Stomach (tissue), 9 donors: ENCODE measurements around the gene CD69. TPM values are rescaled to one million over a fixed set of nuclear protein-coding genes. Genes with fewer than 3 reads are reported as not detected.

Source experiments
- DNase-seq, 2 donors: peaks; one replicate each; pipeline versions ENCODE4 v3.0.0 to v3.0.0-alpha.2; 2013 to 2019
- H3K27ac ChIP-seq, 5 donors: fragments of 200-600 bp in 4 of 5; sonication (generic) in 4 of 5; one replicate each; pipeline ENCODE4 v1.5.1; 2013 to 2019; ENCODE audit warnings: mild to moderate bottlenecking in 1 of 5, moderate library complexity in 1 of 5
- H3K27me3 ChIP-seq, 3 donors: fragments of 200-600 bp; sonication (generic); one replicate each; pipeline ENCODE4 v1.5.1; 2017 to 2019; ENCODE audit warnings: mixed run types in 1 of 3
- H3K36me3 ChIP-seq, 4 donors: fragments of 200-600 bp; sonication (generic); 1 replicate in 3 of 4; 2 replicates in 1 of 4; pipeline ENCODE4 v1.5.1; 2016 to 2019
- H3K4me1 ChIP-seq, 4 donors: fragments of 200-600 bp; sonication (generic); one replicate each; pipeline ENCODE4 v1.5.1; 2016 to 2019
- H3K4me3 ChIP-seq, 4 donors: fragments of 200-600 bp; sonication (generic) in 3 of 4; one replicate each; pipeline ENCODE4 v1.5.1; 2016 to 2019; ENCODE audit warnings: mild to moderate bottlenecking in 1 of 4
- H3K9me3 ChIP-seq, 4 donors: fragments of 200-600 bp; sonication (generic); one replicate each; pipeline ENCODE4 v1.5.1; 2016 to 2019
- CTCF ChIP-seq, 7 experiments: fragments of 450-650 bp in 4 of 7; fragments of 200-600 bp in 3 of 7; sonication (generic) in 3 of 7; IDR thresholded peaks; one replicate each; pipeline ENCODE4 v1.5.1; 2016 to 2019; ENCODE audit warnings: antibody characterized with exemption in 7 of 7, control low read depth in 2 of 7, mild to moderate bottlenecking in 1 of 7
- EP300 ChIP-seq: sonication (generic); formaldehyde crosslinking; IDR thresholded peaks from one replicate; pipeline ENCODE4 v1.6.1; 2017; ENCODE audit warnings: antibody characterized with exemption
- POLR2A ChIP-seq, 4 donors: fragments of 450-650 bp; IDR thresholded peaks; one replicate each; pipeline ENCODE4 v1.6.1; 2016; ENCODE audit warnings: antibody characterized with exemption in 4 of 4, control low read depth in 2 of 4, mild to moderate bottlenecking in 1 of 4, moderate library complexity in 1 of 4
- POLR2AphosphoS5 ChIP-seq, 3 donors: sonication (generic); formaldehyde crosslinking; IDR thresholded peaks; one replicate each; pipeline ENCODE4 v1.6.1; 2016; ENCODE audit warnings: antibody characterized with exemption in 3 of 3
- WGBS, 5 donors: extraction: QIAGEN DNeasy Blood & Tissue Kit in 3 of 5; methylation state at CpG; one replicate each; pipeline versions ENCODE4 v1.1.5 to v1.1.7; 2013 to 2018; 5-methylcytosine and 5-hydroxymethylcytosine counted together
- intact Hi-C: fragments of 100-400 bp; cut with DNase I; formaldehyde crosslinking; loops from one replicate; pipeline ENCODE4 v1.15.1; 2023; ENCODE audit warnings: low total_unique reads
- polyA plus RNA-seq, 3 donors: library from polyadenylated mRNA; stranded (reverse); fragments of 200-250 nt; gene quantifications; one replicate each; pipeline ENCODE4 v1.2.3, GENCODE V29; 2013
- total RNA-seq, 5 donors: library from RNA; depleted of rRNA; stranded (reverse); fragments of >200 nt; gene quantifications; one replicate each; pipeline versions ENCODE4 v1.1.0 to v1.2.3, GENCODE V29; 2014 to 2016
- donor health status: healthy with polysubstance abuse.
- donor health status: Bipolar disorder and iron deficiency.
- donor health status: healthy.

Gene CD69
- total and polyA plus RNA-seq, 8 donors, result 2.1 to 15.4 (median 3.4) TPM; not detected in 1

- TF ChIP-seq CTCF (IDR thresholded peaks at IDR 0.05), result no peak
- no peak for TF ChIP-seq EP300
- TF ChIP-seq POLR2A (IDR thresholded peaks at IDR 0.05), result no peak
- no peak for TF ChIP-seq POLR2AphosphoS5 (IDR thresholded peaks at IDR 0.05)
- Histone ChIP-seq H3K27me3 (no peaks in the 10 kb centered on the region), H3K4me1 (no peaks in the 10 kb centered on the region), H3K27ac (no peak overlapping the region), H3K4me3 (no peak overlapping the region), H3K36me3 (no peaks in the 10 kb centered on the region), H3K9me3 (no peaks in the 10 kb centered on the region)
- DNase-seq, result no peak
- intact Hi-C loops, result no loop called here
- 85 to 92% (median 86%) methylated on average over 3 of the region's 3 CpGs for WGBS, 5 donors
Measured at GRCh38 chr12:9735601-9736000, 25.1 kb downstream of the CD69 start.

GRCh38 chr12:9732921-9733461 is 27.7 kb downstream of the CD69 start, which contains the start of gene CLECL1:
TSS of gene CLECL1 (minus strand) at chr12:9733097.
- Histone ChIP-seq H3K27me3 (no peaks in the 10 kb centered on the region), H3K27ac (peak within 1 kb of the TSS in 2 of 5 donors; percentile 2 to 68), H3K4me3 (no peak within 1 kb of the TSS), H3K36me3 (no peaks in the 10 kb centered on the region), H3K4me1 (no peaks in the 10 kb centered on the region), H3K9me3 (no peaks in the 10 kb centered on the region)
- WGBS, 5 donors, result 73 to 83% (median 75%) methylated on average over 8 of the region's 8 CpGs
- no peak for TF ChIP-seq EP300
- TF ChIP-seq POLR2A (IDR thresholded peaks at IDR 0.05), result no peak
- TF ChIP-seq CTCF (IDR thresholded peaks at IDR 0.05), result no peak
- TF ChIP-seq POLR2AphosphoS5 (IDR thresholded peaks at IDR 0.05), result no peak
- intact Hi-C loops, result no loop called here
- no peak for DNase-seq

GRCh38 chr12:9731797-9732196 is 28.9 kb downstream of the CD69 start:
- intact Hi-C loops, result no loop called here
- Histone ChIP-seq H3K27ac (peak overlapping the region in 1 of 5 donors; percentile 68), H3K4me1 (no peaks in the 10 kb centered on the region), H3K9me3 (no peaks in the 10 kb centered on the region), H3K36me3 (no peaks in the 10 kb centered on the region), H3K27me3 (no peaks in the 10 kb centered on the region), H3K4me3 (no peak overlapping the region)
- no peak for DNase-seq
- 68 to 84% (median 80%) methylated on average over 2 of the region's 2 CpGs for WGBS, 5 donors
- TF ChIP-seq EP300 (no peak), POLR2A (IDR thresholded peaks at IDR 0.05) (no peak), CTCF (IDR thresholded peaks at IDR 0.05) (no peak), POLR2AphosphoS5 (IDR thresholded peaks at IDR 0.05) (no peak)

GRCh38 chr12:9731393-9731792 is 29.3 kb downstream of the CD69 start:
- Histone ChIP-seq H3K4me3 (no peak overlapping the region), H3K27me3 (no peaks in the 10 kb centered on the region), H3K36me3 (no peaks in the 10 kb centered on the region), H3K9me3 (no peaks in the 10 kb centered on the region), H3K27ac (peak overlapping the region in 1 of 5 donors; percentile 68), H3K4me1 (no peaks in the 10 kb centered on the region)
- no peak for TF ChIP-seq POLR2A (IDR thresholded peaks at IDR 0.05)
- TF ChIP-seq POLR2AphosphoS5 (IDR thresholded peaks at IDR 0.05), result no peak
- no peak for TF ChIP-seq CTCF (IDR thresholded peaks at IDR 0.05)
- no peak for TF ChIP-seq EP300
- DNase-seq, result no peak
- 37 to 59% (median 51%) methylated on average over 6 of the region's 6 CpGs for WGBS, 5 donors
- intact Hi-C loops, result no loop called here
